NCI-H2107 treated with DMSO at 0.1 percent for 48 hours (cell line): ENCODE data around the gene ACBD3.

Source experiments
- DNase-seq: peaks from one replicate; lab custom pipeline; 2025; ENCODE audit not compliant: unreplicated experiment; lab: John Stamatoyannopoulos, UW

The ACBD3 gene

GRCh38 chr1:226135059-226135651, 51.4 kb downstream of the ACBD3 start:
- peak; percentile 69 for DNase-seq

- DNase-seq, result no peak
Observed at GRCh38 chr1:226134170-226135058, 52.1 kb downstream of the ACBD3 start.

DNA sequence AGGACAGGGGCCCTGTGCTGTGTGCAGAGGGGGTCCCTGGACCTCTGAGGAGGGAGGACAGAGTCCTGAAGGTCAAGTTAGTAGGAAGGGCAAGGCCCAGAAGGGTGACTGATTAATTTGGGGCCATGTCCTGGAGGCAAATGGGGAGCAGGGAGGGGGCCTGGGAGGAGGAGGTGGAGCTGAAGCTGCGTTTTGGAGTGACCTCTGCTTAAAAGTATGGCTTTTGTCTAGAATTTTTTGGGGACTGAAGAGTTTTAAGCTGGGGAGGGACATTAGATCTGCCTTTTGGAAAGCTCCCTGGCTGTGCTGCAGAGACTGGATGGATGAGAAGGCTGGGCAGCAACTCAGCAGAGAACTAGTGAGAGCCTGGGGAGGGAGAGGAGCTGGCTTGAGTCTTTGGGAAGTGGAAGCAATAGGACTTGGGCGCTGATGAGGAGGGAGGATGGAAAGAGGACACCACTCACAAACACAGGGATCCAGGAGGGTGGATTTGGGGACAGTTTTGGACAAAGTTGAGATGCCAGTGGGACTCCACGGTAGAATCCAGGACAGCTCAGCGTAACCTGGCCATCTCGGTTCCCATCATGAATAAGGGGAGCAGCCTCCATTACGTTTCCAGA, 52.9 kb downstream of the ACBD3 start:
- no peak for DNase-seq

DNA sequence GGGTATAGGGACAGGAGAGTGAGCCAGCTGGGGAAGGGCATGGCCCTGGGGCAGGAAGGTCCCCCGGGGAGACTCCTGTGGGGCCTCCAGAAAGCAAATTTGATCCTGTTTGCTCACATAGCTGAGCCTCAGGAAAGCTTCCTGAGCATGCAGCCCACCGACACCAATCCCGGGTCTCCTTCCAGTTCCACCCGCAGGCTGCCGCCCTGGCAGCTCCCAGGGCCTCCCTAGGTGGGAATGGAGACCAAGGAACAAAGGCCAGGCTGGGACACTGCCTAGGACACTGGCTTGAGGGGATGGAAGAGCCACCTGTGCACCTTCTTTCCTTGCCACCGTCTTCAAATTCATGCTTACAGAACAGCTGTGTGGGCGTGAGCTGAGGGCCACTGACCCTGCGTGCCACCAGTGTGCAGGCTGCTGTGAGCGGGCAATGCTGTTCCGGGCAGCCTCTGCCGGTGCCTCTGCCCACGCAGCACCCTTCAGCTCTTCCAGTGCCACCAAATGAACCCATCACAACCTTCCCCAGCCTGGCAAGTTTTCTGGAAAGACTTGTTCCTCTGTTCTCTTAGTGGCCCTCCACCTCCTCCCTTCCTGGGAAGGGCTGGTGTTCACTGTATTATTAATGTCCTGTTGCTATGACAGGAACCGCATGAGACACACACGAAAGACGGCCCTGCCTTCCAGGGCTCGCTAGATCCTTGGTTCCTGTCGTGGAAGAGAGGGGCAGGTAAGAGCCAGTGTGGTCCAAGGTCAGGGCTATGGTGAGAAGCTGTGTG, 53.6 kb downstream of the ACBD3 start:
- no peak for DNase-seq

- no peak for DNase-seq
Observed at GRCh38 chr1:226131639-226132038, 54.9 kb downstream of the ACBD3 start.

- DNase-seq, result no peak
Observed at GRCh38 chr1:226129230-226129629, 57.3 kb downstream of the ACBD3 start.

- no peak for DNase-seq
Observed at GRCh38 chr1:226128487-226129075, 58.0 kb downstream of the ACBD3 start.

DNA sequence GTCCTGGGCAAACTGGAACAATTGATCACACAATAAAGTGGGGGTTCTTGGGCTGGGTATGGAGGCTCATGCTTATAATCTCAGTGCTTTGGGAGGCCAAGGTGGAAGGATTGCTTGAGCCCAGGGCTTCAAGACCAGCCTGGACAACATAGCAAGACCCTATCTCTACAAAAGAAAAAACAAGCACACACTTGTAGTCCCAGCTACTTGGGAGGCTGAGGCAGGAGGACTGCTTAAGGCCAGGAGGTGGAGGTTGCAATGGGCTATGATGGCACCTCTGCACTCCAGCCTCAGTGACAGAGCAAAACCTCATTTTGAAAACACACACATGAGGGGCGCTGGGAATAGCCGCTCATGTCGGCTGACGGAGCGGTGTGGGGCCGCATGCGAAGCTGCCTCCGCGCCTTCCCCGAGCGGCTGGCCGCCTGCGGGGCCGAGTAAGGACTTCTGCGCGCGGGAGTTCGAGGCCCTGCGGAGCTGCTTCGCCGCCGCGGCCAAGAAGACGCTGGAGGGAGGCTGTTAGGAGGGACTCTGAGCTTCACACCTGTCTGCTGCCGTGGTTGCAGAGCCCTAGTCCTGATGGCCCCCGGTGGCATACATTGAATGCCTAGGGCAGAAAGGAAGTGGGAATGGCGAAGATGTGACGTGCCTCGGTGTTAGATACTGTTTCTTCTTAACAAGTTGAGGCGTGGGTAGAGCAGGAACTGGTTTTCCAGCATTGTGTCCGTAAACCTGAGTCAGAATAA, 59.5 kb downstream of the ACBD3 start:
- DNase-seq, result no peak

DNA sequence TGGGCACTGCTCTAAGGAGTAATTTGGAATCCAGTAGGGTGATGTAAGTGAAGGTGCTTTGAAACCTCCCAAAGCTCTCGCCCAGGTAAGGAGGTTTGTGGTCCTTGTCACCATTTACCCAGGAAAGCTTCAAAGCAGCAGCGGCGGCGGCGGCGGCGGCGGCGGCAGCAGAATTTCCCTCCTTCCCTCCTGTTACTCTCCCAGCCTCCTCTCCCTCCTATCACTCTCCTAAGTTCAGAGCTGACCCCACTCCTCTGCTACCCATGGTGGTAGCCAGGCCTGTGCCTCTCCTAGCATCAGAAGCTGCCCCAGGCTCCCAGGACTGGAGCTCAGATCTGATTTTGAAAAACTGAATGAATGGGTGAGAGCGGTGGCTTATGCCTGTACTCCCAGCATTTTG, 60.7 kb downstream of the ACBD3 start:
- no peak for DNase-seq

- peak; percentile 67 for DNase-seq
Observed at GRCh38 chr1:226125097-226125630, 61.4 kb downstream of the ACBD3 start.

DNA sequence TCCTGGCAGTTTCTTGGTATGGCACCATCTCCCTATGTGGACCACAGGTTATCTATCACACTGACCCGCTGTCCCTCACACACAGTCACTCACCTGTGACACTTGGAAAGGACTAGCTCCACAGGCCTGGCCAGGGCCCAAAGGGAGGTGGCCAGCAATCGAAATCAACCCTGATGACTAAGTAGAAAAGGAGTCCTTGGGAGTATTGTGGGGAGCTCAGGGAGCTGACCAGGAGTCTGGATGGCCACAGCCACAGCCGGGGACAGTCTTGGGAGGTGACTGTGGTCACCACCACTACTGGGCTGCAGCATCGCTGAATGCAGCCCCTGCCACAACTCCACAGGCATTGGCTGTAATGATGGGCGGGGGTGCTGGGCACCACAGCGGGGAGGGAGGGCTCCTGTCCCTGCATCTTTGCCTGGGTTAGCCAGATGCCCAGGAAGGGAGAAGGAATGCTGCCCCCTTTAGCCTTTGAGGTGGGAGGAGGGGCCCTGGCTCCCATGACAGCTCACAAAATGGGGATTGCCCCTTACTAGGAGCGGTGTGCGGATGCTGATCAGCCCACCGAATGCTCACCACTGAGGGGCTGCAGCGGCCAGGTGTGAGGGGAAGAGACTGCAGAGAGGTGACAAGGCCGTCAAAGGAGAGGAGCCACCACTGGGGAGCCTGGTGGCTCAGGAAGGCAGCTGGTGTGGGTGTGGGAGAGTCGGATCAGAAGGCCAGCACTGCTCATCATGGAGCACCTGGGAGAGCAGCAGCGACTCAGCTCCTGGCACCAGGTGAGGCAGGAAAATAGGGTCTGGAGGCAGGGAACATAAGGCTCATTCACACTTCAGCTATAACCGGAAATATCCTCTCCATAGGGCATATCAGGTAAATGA, 62.7 kb downstream of the ACBD3 start:
- no peak for DNase-seq

GRCh38 chr1:226123212-226123560, 63.4 kb downstream of the ACBD3 start:
- no peak for DNase-seq

DNA sequence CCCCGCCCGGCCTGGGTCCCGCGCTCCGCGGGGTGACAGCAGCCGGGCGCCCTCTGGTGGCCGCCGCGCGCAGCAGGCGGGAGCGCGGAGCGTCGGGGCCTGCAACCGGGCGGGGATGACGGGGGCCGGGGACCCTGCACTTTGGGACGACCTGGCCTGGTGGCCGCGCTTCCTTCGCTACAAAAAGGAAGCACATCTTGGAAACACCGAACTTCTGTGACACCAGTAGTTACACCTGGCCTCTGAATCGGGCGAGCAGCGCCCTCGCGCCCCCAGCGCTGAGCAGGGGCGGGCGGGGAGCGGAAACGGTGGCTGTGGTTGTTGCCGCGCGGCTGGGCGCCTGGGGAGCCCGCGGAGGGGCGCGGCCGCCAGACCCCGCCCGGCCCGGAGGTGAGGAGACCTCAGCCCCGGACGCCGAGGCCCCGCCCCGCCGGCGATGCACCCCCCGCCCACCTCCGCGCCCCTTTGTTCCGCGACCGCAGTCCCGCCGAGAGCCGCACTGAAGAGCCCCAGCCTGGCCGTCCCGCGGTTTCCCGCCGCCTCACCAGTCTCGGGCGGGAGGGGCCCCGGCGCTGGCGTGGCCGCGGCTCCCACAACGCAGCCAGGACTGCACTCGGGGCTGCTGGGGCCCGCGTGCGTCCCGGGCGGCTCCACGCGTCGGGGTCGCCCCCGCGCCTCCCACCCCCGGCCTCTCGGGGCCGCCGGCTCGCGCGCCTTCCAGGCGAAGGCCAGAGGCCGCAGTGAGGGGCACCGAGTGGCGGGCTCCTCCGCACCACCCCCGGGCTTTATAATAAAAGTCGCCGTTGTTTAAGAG, 64.7 kb downstream of the ACBD3 start:
- peak; percentile 57 for DNase-seq

DNA sequence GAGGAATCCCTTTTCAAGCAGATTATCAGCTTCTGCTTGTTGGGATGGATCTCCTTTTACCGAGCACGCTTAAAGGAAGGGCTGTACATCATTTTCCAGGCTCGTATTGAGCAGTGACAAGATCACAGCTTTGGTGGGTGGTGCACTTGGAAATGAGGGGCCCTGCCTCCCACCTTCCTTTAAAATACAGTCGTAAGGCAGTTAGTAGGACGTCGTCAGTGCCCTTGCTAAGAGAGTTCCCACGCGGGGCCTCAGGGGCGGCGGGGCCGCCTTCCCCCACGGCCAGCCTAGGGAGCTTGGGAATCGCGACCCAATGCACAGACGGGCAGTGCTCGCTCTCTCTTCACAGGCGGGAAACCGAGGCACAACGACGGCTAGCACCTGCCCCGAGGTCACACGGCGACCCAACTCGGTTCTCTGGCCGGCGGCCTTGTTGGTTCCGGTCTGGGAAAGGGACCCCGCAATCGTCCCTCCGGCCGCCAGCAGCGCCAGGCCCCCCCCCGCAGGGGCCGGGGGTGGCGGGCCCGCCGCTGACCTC, 65.4 kb downstream of the ACBD3 start:
- DNase-seq, result no peak

DNA sequence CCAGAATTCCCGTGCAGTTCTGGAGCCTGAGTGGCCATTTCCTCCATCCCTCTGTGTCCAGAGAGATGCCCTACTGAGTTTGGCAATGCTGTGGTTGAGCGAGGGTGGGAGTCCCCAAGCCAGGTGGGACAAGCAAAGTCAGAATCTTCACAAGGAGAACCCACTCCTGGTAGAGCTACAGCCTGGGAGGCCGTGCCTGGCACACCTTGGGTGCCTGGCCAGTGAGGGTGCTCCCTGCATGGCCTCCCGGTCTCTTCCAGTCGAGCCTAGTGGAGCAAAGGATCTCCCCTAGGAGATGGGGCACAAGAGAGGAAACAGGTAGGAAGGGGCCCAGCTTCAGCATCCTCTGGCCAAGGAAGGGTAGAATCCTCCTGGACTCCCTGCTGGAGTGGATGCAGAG, 66.1 kb downstream of the ACBD3 start:
- no peak for DNase-seq

- DNase-seq, result no peak
Observed at GRCh38 chr1:226119169-226119568, 67.4 kb downstream of the ACBD3 start.

- DNase-seq, result no peak
Observed at GRCh38 chr1:226118357-226118756, 68.2 kb downstream of the ACBD3 start.

GRCh38 chr1:226117330-226117729, 69.2 kb downstream of the ACBD3 start:
- DNase-seq, result no peak
